GM21423 (cell line): Measurements from ENCODE around the gene SIRT5.

Experiments used
- ATAC-seq: cut with Tn5 transposase; IDR thresholded peaks from one replicate; pipeline ENCODE4 v1.9.1; 2021; ENCODE audit warnings: mild to moderate bottlenecking, moderate library complexity; ENCODE audit not compliant: unreplicated experiment

Gene SIRT5

DNA sequence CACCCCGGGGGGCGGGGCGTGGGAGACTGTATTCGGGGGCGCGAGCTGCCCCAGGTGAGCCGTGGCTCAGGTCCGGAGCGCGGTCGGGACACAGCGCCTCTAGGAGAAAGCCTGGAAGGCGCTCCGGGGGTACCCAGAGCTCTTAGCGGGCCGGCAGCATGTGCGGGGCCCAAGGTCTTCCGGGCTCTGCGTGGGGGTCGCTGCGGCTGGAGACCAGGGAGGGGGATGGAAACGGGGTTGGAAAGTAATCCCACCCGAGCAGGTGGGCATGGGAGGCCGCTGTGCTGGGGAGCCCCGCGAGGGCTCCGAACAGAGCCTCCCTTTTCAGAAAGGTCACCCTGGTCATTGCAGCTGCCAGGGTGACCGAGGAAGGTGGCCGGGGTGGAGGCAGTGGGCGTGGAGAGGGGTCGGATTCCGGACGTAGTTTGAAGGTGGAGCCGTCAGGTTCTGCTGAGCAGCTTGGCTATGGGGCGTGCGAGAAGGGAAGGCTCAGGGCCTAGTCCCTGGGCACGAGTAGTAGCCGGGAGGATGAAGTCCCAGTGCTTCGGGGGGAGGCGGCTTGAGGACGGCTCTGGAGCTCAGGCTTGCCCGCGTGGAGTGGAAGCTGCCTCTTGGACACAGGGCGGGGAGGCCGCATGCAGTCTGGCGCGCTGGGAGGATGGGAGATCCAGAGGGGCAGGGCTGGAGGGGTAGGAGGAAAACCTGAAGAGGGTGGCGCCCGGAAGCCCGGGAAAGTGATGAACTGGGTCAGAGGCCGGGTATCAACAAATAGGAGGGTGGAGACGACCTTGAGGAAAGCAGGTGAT lies at the start of gene SIRT5:
SIRT5 (plus strand) TSS at position 31 of the 806 bp plus-strand sequence. CDS start 9,510 bp downstream, outside the sequence.
- peak; percentile 57 for ATAC-seq

DNA sequence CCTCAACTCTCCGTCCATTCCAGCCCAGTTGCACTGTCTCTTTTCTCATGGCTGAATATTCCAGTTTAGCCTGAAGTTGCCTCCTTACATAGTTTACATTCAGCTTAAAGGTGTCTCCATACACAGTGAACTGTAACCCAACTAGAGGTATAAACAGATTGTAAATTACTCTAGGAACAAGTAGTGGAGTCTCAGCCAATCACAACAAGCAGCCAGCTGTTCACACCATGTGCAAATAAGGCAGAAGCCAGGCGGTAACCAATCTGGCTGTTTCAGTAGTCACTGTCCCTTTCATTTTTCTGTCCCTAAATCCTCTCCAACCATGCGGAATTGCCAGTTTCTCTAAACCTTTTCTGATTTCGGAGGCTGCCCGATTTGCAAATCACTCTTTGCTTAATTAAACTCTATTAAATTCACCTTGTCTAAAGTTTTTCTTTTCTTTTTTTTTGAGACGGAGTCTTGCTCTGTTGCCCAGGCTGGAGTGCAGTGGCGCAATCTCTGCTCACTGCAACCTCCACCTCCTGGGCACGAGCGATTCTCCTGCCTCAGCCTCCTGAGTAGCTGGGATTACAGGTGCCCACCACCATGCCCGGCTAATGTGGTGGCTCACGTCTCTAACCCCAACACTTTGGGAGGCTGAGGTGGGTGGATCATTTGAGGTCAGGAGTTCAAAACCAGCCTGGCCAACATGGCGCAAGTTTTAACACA lies 49.4 kb upstream of the SIRT5 start:
- ATAC-seq, result no peak

DNA sequence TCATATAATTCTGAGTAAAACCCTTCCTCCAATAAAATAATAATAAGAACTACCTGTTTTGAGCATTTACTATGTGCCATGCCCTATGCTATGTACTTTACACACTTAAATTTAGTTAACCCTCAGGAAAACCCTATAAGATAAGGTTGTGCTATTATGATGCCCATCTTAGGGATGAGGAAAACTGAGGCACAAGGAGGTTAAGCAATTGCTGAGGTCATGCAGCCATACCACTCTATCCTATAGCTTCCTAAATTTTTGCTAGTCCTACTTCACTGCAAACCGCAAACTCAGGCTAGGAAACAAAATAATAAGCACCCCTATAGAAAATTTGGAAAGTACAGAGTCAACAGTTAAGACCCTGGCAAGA lies 48.1 kb upstream of the SIRT5 start:
- no peak for ATAC-seq

- ATAC-seq, result peak; percentile 67
Observed at GRCh38 chr6:13526727-13527670, 47.4 kb upstream of the SIRT5 start.

DNA sequence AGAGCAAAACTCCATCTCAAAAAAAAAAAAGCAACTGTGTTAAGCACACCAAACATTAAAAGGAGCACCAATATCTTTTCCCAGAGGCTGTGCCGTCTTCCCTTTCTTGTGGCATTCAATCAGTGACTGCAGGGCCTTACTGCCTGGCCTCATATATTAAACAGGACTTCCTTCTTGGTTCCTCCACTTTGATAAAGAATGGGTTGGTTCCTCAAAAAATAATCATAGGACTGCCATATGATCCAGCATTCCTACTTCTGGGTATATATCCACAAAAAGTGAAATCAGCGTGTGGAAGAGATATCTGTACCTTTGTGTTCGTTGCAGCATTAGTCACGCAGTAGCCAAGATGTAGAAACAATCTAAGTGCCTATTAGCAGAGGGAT lies 46.7 kb upstream of the SIRT5 start:
- ATAC-seq, result no peak

DNA sequence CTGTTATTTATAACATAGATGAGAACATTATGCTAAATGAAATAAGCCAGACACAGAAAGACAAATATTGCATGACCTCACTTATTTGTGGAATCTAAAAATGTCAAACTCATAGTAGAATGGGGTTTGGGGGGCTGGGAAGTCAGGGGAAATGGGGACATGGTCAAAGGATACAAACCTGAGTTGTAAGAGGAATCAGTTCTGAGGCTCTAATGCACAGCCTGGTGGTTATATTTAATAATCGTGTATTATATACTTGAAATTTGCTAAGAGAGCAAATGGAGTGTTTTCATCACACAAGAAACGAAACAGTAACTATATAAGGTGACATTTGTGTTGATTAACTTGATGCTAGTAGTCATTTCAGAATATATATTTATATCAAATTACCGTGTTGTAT lies 46.2 kb upstream of the SIRT5 start:
- ATAC-seq, result no peak

GRCh38 chr6:13528777-13529343 lies 45.5 kb upstream of the SIRT5 start:
- no peak for ATAC-seq

DNA sequence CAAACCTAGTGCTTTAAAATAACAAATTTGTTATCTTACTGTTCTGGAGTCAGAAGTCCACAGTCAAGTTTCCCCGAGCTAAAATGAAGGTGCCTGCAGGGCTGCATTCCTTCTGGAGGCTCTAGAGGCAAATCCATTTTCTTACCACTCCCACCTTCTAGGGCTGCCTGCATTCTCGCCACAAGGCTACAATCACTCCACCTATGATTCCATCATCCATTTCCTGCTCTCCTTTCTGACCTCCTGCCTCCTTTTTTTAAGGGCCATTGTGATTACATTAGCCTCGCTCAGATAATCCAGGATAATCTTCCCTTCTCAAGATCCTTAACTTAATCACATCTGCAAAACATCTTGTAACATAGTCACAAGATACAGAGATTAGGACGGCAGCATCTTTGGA lies 42.4 kb upstream of the SIRT5 start:
- ATAC-seq, result no peak

GRCh38 chr6:13534536-13534935 lies 39.9 kb upstream of the SIRT5 start:
- ATAC-seq, result no peak

GRCh38 chr6:13535306-13535705 lies 39.1 kb upstream of the SIRT5 start:
- ATAC-seq, result no peak

DNA sequence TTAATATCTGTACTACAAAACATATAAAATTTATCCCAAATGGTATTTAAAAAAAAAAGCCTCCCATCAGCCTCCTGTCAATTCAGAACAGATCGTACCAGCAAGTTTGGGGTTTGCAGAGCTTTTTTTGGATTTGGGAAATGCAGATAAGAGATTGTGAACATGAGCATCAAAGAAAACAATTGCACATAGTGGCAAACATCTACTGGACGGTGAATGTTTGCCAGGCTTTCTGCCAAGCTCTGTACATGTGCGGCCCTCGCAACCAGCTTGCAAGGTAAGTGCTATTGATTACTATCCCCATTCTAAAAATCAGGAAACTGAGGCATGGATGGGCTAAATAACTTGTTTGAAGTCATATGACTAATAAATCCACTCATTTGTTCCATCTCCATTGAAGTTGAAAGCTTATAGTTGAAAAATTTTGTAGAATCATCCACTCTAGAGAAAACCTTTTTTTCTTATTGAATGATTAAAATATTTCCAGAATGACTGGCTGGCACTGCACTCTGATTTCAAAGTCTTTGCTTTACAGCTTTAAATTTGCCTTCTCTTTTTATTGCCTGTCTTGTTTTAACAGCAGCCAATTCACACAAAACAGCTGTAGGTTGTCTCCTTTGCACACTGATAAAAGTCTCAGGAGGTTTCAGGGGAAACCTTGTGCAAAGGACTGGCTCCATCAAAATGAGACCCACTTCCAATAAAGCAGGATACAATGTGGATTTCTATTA lies 37.4 kb upstream of the SIRT5 start:
- ATAC-seq, result no peak

GRCh38 chr6:13537527-13537897 lies 36.9 kb upstream of the SIRT5 start:
- no peak for ATAC-seq

DNA sequence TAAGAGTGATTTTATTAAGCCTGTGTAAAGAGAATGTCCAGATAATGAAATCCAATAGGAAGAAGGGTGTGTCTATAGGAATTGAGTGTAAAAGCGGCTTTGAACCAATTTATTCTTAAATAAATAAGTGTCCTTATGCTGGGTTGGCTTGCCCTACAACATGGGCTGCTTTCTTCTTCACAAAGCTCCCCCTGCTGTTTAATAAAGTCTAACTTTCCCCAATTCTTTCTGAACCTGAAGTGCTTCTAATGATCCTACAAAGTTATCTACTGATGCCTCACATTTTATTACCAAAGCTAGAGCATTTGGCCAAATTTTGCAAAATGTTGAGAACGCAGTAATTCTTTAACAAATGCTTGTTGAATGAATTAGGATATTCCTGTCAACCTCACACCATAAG lies 36.3 kb upstream of the SIRT5 start:
- no peak for ATAC-seq

GRCh38 chr6:13538600-13538999 lies 35.8 kb upstream of the SIRT5 start:
- ATAC-seq, result no peak

DNA sequence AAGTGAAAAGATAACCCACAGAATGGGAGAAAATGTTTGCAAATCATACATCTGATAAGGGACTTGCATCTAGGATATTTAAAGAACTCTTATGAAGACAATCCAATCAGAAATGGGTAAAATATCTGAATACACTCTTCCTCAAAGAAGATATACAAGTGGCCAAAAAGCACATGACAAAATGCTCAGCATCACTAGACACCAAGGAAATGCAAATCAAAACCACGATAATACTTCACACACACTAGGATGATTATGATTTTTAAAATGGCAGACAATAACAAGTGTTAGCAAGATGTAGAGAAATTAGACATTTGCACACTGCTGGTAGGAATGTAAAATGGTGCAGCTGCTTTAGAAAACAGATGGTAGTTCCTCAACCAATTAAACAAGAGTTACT lies 34.8 kb upstream of the SIRT5 start:
- ATAC-seq, result no peak

DNA sequence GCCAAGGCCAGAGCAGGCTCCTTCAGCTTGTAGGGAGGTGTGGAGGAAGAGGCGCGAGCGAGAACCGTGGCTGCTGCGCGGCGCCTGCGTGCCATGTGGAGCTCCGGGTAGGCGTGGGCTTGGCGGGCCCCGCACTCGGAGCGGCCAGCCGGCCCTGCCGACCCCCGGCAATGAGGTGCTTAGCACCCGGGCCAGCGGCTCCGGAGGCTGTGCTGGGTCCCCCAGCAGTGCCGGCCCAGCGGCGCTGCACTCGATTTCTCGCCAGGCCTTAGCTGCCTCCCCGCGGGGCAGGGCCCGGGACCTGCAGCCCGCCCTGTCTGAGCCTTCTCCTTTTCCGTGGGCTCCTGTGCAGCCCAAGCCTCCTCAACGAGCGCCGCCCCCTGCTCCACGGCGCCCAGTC lies 32.9 kb upstream of the SIRT5 start:
- ATAC-seq, result no peak

- ATAC-seq, result no peak
Observed at GRCh38 chr6:13544454-13545186, 29.8 kb upstream of the SIRT5 start.

DNA sequence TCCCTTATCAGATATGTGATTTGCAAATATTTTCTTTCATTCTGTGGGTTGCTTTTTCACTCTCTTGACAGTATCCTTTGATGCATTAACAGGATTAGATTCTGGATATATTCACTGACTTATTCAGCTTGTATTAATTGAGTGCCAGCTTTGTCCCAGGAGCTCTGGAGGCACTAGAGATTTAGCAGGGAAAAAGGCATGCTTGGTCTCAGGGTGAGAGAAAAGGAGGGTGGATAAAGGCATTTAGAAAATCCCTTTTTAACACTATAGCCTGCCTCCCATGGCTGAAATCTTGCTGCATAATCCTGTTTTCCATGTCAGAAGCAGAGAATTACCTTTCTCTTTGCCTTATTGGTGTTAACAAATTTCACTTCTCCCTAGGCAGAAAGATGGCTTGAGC lies 28.5 kb upstream of the SIRT5 start:
- ATAC-seq, result no peak

- ATAC-seq, result no peak
Observed at GRCh38 chr6:13548500-13549210, 25.7 kb upstream of the SIRT5 start.
